Measurements from ENCODE around the gene LAMB4. TPM values are rescaled to one million over a fixed set of nuclear protein-coding genes. Genes with fewer than 3 reads are reported as not detected.

LAMB4 gene, protein sequence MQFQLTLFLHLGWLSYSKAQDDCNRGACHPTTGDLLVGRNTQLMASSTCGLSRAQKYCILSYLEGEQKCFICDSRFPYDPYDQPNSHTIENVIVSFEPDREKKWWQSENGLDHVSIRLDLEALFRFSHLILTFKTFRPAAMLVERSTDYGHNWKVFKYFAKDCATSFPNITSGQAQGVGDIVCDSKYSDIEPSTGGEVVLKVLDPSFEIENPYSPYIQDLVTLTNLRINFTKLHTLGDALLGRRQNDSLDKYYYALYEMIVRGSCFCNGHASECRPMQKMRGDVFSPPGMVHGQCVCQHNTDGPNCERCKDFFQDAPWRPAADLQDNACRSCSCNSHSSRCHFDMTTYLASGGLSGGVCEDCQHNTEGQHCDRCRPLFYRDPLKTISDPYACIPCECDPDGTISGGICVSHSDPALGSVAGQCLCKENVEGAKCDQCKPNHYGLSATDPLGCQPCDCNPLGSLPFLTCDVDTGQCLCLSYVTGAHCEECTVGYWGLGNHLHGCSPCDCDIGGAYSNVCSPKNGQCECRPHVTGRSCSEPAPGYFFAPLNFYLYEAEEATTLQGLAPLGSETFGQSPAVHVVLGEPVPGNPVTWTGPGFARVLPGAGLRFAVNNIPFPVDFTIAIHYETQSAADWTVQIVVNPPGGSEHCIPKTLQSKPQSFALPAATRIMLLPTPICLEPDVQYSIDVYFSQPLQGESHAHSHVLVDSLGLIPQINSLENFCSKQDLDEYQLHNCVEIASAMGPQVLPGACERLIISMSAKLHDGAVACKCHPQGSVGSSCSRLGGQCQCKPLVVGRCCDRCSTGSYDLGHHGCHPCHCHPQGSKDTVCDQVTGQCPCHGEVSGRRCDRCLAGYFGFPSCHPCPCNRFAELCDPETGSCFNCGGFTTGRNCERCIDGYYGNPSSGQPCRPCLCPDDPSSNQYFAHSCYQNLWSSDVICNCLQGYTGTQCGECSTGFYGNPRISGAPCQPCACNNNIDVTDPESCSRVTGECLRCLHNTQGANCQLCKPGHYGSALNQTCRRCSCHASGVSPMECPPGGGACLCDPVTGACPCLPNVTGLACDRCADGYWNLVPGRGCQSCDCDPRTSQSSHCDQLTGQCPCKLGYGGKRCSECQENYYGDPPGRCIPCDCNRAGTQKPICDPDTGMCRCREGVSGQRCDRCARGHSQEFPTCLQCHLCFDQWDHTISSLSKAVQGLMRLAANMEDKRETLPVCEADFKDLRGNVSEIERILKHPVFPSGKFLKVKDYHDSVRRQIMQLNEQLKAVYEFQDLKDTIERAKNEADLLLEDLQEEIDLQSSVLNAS (N-terminal part only)
- 0.10 and 0.24 TPM in 2 replicates for total RNA-seq (2014; rRNA removed; shearing (Covaris generic))

DNA sequence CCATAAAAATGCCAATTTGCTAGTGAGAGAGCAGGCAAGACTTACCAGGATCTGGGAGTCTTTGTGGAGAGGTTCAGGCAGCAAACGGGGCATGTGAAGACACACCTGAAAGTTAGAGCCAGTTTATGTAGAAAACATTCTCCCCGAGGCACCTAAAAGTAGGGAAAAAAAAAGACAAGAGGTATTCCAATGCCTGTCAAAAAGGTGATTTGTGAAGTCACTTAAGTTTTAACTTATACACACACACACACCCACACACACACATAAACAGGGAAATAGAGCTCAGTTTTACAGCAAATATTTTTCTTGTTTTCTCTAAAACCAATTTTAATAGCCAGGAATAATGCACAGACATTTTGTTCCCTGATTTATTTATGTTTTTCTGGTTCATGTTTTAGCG lies at the start of gene LAMB4:
Gene LAMB4, minus strand, starts transcription at position 101 of the 400 bp plus-strand sequence. CDS start 7,197 bp downstream, outside the sequence.
- DNase-seq (ENCODE audit: low read depth): no peak

DNA sequence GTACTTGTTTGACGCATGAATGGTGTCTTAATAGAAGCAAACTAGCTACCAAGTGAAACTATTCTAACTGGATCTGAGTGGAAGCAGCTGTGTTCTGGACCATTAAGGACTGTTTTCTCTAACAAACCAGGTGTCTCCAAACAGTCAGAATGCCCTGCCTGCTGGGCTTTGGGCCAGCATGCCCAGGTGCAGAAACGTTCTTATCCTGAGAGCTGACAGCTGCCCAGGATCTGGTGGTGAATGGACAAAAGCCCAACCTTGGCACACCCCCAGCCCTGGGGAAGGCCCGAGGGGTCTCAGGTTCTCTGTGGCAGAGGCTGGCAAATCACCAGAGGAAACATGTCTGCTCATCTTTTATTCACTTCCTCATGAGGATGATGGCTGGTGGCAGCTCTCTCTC lies 48.2 kb upstream of the LAMB4 start:
- no peak for DNase-seq (ENCODE audit: low read depth)

DNA sequence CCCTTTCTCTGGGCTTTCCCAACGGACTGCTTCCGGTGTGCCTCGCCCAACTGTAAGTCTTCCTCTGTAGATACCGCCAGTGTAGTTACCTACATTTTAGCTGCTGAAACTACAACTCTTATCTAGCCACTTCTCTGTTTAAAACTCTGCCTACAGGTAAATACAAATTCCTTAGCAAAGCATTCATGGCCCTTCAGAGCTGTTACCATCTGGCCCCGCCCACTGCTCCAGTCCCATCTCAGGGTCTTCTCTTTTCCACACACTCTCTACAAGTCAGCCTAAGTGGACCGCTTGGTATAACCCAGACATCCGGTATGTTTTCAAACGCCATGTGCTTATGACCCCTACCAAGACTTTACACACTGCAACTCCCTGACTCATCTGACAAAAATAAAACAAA lies 41.0 kb upstream of the LAMB4 start:
- DNase-seq (ENCODE audit: low read depth): no peak

DNA sequence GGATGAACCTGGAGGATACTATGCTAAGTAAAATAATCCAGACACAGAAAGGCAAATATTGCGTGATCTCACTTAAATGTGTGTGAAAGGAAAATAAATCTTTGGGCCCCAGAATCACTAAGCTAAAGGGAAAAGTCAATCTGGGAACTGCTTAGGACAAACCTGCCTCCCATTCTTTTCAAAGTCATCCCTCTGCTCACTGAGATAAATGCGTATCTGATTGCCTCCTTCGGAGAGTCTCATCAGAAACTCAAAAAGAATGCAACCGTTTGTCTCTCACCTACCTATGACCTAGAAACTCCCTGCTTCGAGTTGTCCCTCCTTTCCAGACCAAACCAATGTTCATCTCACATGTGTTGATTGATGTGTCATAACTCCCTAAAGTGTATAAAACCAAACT lies 40.1 kb upstream of the LAMB4 start:
- no peak for DNase-seq (ENCODE audit: low read depth)

DNA sequence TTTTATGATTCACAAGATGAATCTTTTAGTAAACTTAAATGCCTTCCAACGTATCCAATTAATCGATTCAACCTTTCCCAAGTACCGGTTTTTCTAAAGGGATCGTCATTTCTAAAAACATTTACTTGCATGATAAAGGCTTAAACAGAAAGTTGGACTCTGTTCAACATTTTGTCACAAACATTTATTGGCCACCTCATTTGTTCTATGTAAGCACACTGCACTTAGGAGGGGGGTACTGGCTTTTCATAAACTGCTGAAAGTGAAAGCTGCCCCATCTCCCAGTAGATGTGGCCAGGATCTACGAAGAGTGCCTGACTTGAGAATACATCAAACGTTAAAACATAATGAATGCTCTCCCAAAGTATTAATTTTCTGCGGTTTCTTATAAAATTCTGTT lies 37.3 kb upstream of the LAMB4 start:
- DNase-seq (ENCODE audit: low read depth): peak; percentile 17

DNA sequence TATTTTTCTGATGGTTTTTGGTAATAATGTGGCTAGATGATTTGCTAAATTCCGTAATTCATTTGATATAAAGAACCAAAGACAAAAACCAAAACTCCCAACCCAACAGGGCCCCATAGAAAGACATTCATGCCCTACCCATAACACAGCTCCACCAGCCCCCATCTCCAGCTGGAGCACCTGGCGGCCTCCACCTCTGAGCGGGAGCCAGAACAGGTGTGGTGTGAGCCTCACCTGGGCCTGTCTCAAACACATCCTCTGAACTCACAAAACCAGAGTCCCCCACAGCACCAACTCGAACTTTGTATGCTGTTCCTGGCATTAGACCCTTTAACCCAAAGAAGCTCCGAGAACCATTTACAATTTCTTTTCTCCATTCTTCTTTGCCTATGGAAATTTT lies 36.5 kb upstream of the LAMB4 start:
- DNase-seq (ENCODE audit: low read depth): no peak

DNA sequence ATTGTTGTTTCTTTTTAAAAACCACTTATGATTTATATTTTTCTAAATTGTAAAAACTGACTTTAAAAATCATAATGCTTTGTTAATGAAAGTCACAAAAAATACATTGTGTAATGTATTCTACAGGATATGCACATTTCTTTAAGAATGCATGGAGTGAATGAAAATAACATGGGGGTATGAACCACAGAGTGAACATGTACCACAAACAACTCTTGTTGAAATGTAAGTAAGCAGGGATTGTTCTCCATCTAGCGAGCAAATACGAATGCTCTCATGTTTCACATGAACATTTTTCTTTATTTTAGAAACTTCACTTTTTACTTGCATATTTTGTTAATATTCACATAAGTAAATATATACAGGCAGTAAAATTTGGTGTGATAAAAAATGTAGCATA lies 35.6 kb upstream of the LAMB4 start:
- DNase-seq (ENCODE audit: low read depth): no peak

DNA sequence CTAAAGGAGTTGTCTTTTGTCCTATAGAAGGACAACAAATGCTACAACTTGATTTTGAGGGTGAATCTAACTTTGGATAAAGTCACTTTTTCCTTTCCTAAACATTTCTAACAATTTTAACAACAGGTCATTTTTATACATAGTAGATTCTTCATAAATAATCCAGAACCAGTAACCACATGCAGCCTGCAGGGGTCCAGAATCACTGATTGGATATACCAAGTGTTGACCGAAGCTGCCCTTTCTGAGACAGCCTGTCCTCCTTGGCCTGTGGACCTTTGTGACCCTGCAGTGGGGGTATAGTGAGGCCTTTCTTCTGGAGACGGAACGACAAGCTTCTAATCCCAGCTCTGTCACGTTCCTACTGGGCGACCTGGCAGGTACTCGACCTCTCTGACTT lies 34.8 kb upstream of the LAMB4 start:
- DNase-seq (ENCODE audit: low read depth): no peak

DNA sequence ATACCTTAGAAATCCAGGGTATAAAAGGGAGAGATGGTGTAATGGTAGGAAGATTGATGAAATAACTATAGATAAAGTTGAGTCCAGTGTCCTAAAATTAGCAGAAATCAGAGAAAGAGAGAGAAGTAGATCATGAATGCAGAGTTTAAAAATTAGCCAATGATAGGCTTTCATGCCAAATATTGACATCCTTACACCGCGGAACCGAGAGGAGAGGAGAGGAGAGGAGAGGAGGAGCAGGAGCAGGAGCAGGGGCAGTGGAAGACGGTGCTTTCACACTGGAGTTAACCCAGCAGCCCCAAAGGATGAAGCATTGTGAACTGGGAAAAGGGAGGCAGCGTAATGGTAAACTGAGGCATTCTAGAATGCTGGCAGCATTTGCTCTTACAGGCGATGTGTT lies 34.2 kb upstream of the LAMB4 start:
- DNase-seq (ENCODE audit: low read depth): no peak

DNA sequence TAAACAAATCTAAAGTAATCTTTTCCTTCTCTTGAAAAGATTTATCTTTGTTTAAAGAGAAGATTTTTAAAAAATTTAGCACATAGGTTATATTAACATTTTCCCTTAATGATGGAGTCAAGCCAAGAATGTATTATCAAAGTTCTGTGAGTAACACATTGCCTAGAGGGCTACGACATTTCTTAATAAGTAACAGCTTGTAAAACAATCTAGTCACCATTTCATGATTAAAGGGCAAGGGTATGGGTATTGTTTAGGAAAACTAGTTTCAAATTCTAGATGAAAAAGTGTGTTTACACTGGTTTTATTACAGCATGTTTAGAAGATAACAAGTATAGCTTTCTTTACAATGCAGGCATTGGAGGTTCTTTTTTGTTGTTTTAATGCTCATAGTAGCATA lies 28.6 kb upstream of the LAMB4 start:
- DNase-seq (ENCODE audit: low read depth): no peak

DNA sequence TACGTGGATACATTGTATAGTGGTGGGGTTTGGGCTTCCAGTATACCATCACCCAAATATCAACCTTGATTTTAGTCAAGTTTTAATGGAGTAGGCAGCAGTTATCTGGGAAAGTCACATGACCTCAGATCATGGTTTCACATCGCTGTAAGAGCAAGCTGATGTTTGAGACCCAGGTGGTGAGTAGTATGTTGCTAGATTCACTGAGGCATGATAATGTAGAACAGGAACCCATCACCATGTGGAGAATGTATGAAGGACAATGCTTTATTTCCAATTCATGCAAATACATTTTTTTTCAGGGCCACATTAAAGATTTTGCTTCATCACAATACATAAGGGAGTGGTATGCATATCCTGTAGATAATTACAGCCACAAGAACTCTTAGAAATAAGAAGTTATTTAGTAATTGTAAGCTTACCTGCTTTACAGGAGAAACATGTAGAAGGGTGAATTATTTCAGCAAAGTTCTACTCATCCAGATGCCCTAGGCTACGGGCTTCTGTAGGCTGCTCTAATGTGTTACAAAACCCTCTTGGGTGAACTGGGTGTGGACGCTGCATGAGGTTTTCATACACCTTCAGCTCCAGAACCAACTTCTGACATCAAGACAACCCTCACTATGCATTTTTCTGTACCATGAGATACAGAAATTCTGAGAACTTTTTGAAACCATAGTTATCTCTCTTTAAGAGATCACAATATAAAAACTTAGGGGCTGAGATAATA lies 27.6 kb upstream of the LAMB4 start:
- no peak for DNase-seq (ENCODE audit: low read depth)

DNA sequence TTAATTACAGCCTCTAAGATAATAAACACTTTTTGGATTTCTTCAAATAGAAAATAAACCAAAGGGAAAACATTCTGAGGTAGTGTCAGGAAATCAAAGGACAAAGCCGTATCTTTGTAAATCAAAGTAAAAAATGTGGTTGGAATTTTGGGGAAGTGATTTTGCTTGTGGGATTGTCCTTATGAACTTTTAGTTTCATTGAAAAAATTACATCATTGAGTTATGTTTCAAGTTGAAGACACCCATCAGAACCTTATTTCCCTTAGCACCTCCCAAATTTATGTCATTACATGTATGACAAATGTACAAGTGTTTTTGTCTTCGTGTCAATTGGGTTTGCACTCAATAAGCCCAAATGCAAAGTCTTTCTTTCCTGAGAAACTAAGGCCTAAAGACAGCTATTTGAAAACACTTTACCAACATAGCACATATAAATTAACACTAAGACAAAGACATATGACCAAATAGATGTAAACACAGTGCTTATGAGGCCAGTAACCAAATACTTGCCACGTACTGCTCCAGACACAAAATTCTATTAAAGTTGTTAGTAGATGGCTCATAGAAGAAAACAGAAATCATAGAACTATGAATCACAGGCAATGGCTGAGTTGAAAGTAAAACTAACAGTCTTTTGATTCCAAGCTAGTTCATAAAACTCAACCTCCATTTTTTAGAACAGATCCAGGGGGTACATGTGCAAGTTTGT lies 26.9 kb upstream of the LAMB4 start:
- DNase-seq (ENCODE audit: low read depth): no peak

DNA sequence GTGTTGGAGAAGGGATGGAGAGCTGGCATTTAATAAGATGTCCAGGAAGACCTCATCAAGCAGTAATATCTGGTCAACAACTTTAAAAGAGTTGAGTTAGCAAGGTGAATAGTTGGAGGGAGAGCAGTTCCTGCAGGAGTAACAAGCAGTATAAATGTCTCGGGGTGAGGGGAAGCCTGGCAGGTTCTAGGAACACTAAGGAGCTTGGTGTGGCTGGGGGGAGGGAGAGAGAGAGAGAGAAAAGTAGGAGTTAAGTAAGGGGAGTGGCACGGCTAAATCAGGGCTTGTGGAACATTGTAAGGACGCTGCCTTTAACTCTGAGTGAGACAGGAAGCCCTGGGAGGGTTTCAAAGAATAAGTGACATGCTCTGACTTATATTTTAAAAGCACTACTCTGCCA lies 22.0 kb upstream of the LAMB4 start:
- DNase-seq (ENCODE audit: low read depth): no peak

DNA sequence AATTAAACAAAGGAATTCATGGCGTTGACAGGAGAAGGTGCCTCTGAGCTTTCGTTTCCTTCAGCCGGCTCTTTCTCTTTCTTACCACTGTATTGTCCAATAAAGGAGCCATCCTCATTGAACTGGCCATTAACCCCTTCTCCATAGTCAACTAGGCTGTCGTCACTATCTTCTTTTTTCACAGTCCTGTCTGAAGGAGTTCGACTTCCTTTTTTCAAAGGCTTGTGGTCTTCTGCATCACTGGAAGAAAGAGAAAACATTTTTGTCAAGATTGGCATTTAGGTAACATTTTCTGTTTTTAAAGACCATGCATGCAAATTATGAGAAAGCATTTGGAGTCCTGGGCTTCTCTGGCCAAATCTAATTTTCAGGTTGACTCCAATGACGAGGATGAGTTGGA lies 19.7 kb upstream of the LAMB4 start:
- DNase-seq (ENCODE audit: low read depth): no peak

DNA sequence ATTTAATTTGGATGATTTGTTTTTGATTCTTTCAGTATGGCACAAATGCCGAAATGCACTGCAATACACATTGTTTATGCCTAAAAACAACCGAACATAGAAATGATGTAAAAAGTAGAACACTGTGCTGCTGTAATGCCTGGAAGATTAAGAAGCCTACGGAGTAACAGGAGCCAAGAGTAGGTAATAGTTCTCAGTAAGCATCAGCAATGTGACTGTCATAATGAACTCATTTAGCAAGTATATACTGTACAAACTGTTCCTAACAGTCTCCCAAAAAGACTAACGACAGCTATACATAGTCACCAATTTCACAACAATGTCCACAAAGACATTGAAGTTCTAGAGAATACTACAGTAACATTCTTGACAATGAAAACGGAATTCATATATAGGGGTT lies 19.0 kb upstream of the LAMB4 start:
- DNase-seq (ENCODE audit: low read depth): no peak

DNA sequence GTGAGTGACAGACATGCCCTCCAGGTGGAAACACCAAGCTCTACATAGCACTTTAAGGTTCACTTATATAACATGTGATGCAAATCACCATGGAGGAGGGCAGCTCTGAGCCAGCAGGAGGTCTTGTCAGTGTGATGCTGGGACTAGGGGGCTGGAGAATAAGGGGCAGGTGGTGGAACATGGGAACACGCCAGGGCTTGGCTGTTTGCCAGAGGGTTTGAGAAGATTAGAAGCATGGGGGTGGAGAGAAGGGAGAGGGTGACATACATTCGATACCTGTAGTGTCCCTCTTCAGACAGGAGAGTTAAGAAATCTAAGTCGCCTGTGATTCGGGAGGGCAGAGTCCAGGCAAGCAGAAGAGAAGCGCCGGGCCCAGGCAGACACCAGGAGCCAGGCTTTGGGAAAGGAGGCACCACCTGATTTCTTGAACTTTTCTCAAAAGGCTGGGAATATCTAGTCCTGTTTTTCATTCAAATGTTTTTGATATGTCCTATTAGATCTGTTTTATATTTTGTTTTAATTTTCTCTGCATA lies 16.9 kb upstream of the LAMB4 start:
- no peak for DNase-seq (ENCODE audit: low read depth)

DNA sequence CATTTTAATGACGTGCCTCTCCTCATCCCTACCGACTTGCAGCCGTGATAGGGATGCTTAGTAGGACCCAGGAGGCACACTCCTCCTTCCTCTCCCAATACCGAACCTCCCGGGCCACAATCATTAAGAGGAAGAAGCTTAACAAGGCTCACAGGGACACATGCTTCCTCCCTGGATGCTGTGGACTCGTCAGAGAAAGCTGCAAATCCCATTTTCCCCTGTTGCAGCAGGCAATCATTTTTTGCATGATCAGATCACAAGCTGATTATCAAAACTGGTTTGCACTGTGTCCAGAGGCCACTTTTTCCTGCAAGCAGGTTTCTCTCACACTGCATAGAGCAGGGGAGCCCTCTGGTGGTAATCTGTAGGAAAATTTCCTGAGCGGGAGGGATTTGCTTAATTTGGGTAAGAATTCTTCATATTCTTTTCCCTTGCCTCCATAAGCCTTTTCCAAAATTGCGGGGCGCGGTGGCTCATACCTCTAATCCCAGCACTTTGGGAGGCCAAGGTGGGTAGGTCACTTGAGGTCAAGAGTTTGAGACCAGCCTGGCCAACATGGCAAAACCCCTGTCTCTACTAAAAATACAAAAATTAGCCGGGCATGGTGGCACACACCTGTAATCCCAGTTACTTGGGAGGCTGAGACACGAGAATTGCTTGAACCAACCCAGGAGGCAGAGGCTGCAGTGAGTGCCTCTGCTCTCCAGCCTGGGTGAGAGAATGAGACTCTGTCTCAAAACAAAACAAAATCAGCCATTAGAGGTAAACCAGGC lies 16.1 kb upstream of the LAMB4 start:
- DNase-seq (ENCODE audit: low read depth): peak; percentile 69

DNA sequence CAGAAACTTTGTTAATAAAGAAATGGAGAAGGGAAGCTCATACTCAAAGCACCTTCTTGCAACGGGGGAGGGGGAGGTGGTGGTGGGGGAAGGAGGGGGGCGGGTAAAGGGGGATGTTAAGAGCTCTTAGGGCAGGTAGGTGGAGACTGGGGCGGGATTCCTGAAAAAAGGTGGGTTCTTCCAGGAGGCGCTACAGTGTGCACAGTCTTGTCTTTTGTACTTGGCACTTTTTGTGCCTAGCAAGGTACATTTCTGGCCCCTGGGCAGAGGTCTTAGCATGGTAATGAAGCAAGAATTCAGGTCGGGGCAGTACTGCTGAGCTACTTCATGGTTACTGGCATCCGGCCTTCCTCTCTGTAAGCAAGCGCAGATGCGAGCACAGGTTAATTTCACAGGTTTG lies 15.2 kb upstream of the LAMB4 start:
- DNase-seq (ENCODE audit: low read depth): no peak

DNA sequence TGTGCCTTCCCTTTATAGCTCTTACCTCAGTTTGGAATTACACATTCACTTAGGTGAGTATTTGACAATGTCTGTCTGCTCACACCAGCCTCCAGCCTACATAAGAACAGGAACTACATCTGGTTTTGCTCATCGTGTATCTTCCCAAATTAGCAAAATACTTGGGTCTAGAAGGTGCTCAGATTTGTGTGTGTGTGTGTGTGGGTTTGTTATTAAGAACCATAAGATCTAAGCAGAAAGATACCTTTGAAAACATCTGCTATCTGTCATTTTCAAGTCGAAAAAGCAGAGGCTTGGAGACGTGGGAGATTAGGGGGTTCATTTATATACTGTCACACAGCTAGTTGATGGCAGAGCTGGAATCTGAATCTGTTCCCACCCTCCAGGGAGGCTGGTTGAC lies 14.8 kb upstream of the LAMB4 start:
- no peak for DNase-seq (ENCODE audit: low read depth)
